CD4-positive, alpha-beta T cell (primary cell): ENCODE measurements around the gene RBM19. TPM values are rescaled to one million over a fixed set of nuclear protein-coding genes. Genes with fewer than 3 reads are reported as not detected.

Experiments used
- ATAC-seq: fragments of 200-7000 bp; cut with Tn5 transposase; one replicate; pipeline ENCODE4 v1.10.0; 2022; ENCODE audit warnings: mild to moderate bottlenecking; ENCODE audit not compliant: poor library complexity
- CTCF ChIA-PET: fragments of 350-600 bp; sonication (Branson Sonifier 250); formaldehyde crosslinking; loops from one replicate; lab custom pipeline; 2021; ENCODE audit warnings: antibody characterized with exemption, inconsistent platforms; lab: Charles Lee
- POLR2A ChIA-PET: fragments of 350-600 bp; sonication (Branson Sonifier 250); formaldehyde crosslinking; loops from one replicate; lab custom pipeline; 2021; ENCODE audit warnings: antibody characterized with exemption, inconsistent platforms; lab: Charles Lee
- DNase-seq, 14 experiments: peaks; one replicate each; pipeline ENCODE4 v3.0.0-alpha.2; 2013 to 2020; ENCODE audit warnings: mixed read lengths in 2 of 14
- H3K27ac ChIP-seq, 2 donors: one replicate each; pipeline versions ENCODE4 v1.5.1 to v1.7.0; 2013; ENCODE audit warnings: low read length in 2 of 2, low read depth in 1 of 2, mild to moderate bottlenecking in 1 of 2
- H3K27me3 ChIP-seq, 2 experiments: 1 replicate in 1 of 2; 2 replicates in 1 of 2; pipeline versions ENCODE4 v1.6.1 to v1.7.0; 2013; ENCODE audit warnings: low read length in 2 of 2, control low read depth in 1 of 2, mild to moderate bottlenecking in 1 of 2, moderate library complexity in 1 of 2; ENCODE audit not compliant: insufficient read depth in 2 of 2, control insufficient read depth in 1 of 2
- H3K36me3 ChIP-seq: one replicate; pipeline ENCODE4 v1.6.1; 2013; ENCODE audit warnings: low read length, control low read depth; ENCODE audit not compliant: insufficient read depth
- H3K4me1 ChIP-seq: one replicate; pipeline ENCODE4 v1.6.1; 2013; ENCODE audit warnings: low read length, control low read depth; ENCODE audit not compliant: insufficient read depth
- H3K4me3 ChIP-seq: one replicate; pipeline ENCODE4 v1.5.1; 2013; ENCODE audit warnings: mild to moderate bottlenecking, low read length, moderate library complexity
- H3K9me3 ChIP-seq, 2 experiments: 1 replicate in 1 of 2; 2 replicates in 1 of 2; pipeline versions ENCODE4 v1.6.1 to v1.7.0; 2013; ENCODE audit warnings: low read length in 2 of 2, mild to moderate bottlenecking in 2 of 2, control low read depth in 1 of 2, moderate library complexity in 1 of 2; ENCODE audit not compliant: control insufficient read depth in 1 of 2, insufficient read depth in 1 of 2
- H3K27ac Mint-ChIP-seq: one replicate; pipeline ENCODE4 v1.8.0; 2020; ENCODE audit warnings: mixed read lengths
- H3K27me3 Mint-ChIP-seq: one replicate; pipeline ENCODE4 v1.8.0; 2021; ENCODE audit warnings: mixed read lengths
- H3K36me3 Mint-ChIP-seq: one replicate; pipeline ENCODE4 v1.8.0; 2021; ENCODE audit warnings: low read depth, mixed read lengths
- H3K4me1 Mint-ChIP-seq: one replicate; pipeline ENCODE4 v1.8.0; 2021; ENCODE audit warnings: low read depth, mixed read lengths
- H3K4me3 Mint-ChIP-seq: one replicate; pipeline ENCODE4 v1.8.0; 2020; ENCODE audit warnings: mild to moderate bottlenecking, mixed read lengths
- H3K9me3 Mint-ChIP-seq: one replicate; pipeline ENCODE4 v1.8.0; 2020; ENCODE audit warnings: mixed read lengths
- intact Hi-C, 2 experiments: fragments of 100-400 bp; cut with DNase I in 1 of 2; cut with micrococcal nuclease in 1 of 2; formaldehyde crosslinking; loops; one replicate each; pipeline versions ENCODE4 v1.15.1 to v1.9.0; 2023 to 2025; cut with DNase I, micrococcal nuclease
- total RNA-seq, 174 experiments: library from RNA in 2 of 174; stranded (reverse) in 2 of 174; gene quantifications; one replicate each; pipeline ENCODE4 v1.2.3 and lab custom pipeline; 2021 to 2026
- TF ChIP-seq, protein P1 (sequence below): fragments of 200-600 bp; IDR thresholded peaks from one replicate; pipeline ENCODE4 v1.8.0; 2022; ENCODE audit warnings: antibody characterized with exemption, mild to moderate bottlenecking

Gene RBM19
- total RNA-seq, 2 experiments from 2014 or later, result 57.1 to 58.5 TPM

DNA sequence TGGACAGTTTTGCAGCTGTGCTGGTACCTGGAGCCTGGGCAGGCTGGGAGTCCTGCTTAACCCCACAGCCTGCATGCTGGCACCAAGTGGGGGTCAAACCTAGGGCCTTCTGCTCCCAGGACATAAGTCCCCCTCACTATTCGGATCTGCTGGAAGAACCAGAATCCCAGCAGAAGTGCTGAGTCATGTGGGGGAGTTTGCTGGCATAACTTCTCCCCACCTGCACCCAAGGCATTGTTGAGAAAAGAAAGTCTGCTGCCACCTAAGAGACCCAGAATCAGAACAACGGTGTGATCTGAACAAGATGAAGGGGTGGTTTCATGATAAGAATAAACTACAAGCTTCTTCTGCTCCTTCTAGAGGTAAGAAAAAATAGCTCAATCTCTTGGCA, 102.7 kb downstream of the RBM19 start:
- Histone ChIP-seq H3K4me1 (no peaks in the 10 kb centered on the region), H3K27me3 (no peaks in the 10 kb centered on the region), H3K4me3 (no peak overlapping the region), H3K27ac (no peak overlapping the region), H3K9me3 (no peaks in the 10 kb centered on the region), H3K36me3 (peaks cover 38% of the 10 kb centered on the region)
- ChIA-PET POLR2A (no interaction called here), CTCF (no interaction called here)
- Mint-ChIP-seq H3K27me3 (no peaks in the 10 kb centered on the region), H3K36me3 (peaks cover 39% of the 10 kb centered on the region), H3K4me3 (no peak overlapping the region), H3K4me1 (peaks cover 3% of the 10 kb centered on the region), H3K9me3 (no peaks in the 10 kb centered on the region), H3K27ac (no peak overlapping the region)
- intact Hi-C loops, result no loop called here
- no peak for DNase-seq
- TF ChIP-seq, protein P1, sequence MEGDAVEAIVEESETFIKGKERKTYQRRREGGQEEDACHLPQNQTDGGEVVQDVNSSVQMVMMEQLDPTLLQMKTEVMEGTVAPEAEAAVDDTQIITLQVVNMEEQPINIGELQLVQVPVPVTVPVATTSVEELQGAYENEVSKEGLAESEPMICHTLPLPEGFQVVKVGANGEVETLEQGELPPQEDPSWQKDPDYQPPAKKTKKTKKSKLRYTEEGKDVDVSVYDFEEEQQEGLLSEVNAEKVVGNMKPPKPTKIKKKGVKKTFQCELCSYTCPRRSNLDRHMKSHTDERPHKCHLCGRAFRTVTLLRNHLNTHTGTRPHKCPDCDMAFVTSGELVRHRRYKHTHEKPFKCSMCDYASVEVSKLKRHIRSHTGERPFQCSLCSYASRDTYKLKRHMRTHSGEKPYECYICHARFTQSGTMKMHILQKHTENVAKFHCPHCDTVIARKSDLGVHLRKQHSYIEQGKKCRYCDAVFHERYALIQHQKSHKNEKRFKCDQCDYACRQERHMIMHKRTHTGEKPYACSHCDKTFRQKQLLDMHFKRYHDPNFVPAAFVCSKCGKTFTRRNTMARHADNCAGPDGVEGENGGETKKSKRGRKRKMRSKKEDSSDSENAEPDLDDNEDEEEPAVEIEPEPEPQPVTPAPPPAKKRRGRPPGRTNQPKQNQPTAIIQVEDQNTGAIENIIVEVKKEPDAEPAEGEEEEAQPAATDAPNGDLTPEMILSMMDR, result no peak
- ATAC-seq, result no peak

GRCh38 chr12:113862590-113863454, 103.3 kb downstream of the RBM19 start:
- Mint-ChIP-seq H3K4me3 (no peak overlapping the region), H3K9me3 (no peaks in the 10 kb centered on the region), H3K4me1 (peaks cover 3% of the 10 kb centered on the region), H3K36me3 (peaks cover 43% of the 10 kb centered on the region), H3K27ac (no peak overlapping the region), H3K27me3 (no peaks in the 10 kb centered on the region)
- CTCF ChIA-PET, result no interaction called here
- Histone ChIP-seq H3K27ac (no peak overlapping the region), H3K27me3 (no peaks in the 10 kb centered on the region), H3K9me3 (no peaks in the 10 kb centered on the region), H3K36me3 (peaks cover 44% of the 10 kb centered on the region), H3K4me1 (no peaks in the 10 kb centered on the region), H3K4me3 (no peak overlapping the region)
- POLR2A ChIA-PET, result no interaction called here
- ATAC-seq (no peak), DNase-seq (peak in 1 of 14 experiments; percentile 21)
- TF ChIP-seq, protein P1, result no peak
- intact Hi-C loops, result no loop called here

DNA sequence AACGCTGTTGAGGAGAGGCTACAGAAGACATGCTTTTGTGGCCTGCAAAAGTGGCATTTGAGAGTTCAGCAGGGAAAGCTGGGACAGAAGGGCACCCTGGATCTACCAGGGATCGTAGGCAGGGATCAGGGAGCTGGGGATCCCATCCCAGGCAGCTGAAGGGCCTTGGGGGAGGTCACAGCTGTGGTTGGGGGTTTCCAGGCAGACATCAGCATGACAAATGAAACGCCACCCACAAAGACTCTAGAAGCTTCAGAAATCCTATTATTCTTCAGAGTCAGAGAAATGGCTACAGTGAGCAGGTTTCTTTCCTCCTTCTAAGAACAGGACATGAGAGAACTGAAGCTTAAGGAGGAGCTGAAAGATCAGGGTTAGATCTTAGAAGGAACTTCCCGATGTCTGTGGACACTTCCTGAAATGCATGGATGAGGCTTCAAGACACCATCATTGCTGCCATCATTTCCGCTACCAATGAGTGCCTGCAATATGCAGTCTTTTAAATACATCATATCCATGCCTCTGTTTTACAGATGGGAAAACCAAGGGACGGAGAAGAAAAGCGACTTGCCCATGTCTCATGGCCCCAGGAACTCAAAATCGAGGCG, 104.3 kb downstream of the RBM19 start:
- CTCF ChIA-PET, result no interaction called here
- Histone ChIP-seq H3K4me3 (no peak overlapping the region), H3K27me3 (no peaks in the 10 kb centered on the region), H3K4me1 (no peaks in the 10 kb centered on the region), H3K36me3 (peaks cover 52% of the 10 kb centered on the region), H3K9me3 (no peaks in the 10 kb centered on the region), H3K27ac (no peak overlapping the region)
- H3K4me3 Mint-ChIP-seq, result no peak overlapping the region
- intact Hi-C loops, result no loop called here
- DNase-seq (no peak), ATAC-seq (no peak)
- no peaks in the 10 kb centered on the region for H3K27me3 Mint-ChIP-seq
- no peaks in the 10 kb centered on the region for H3K9me3 Mint-ChIP-seq
- H3K27ac Mint-ChIP-seq, result no peak overlapping the region
- peaks cover 50% of the 10 kb centered on the region for H3K36me3 Mint-ChIP-seq
- peaks cover 3% of the 10 kb centered on the region for H3K4me1 Mint-ChIP-seq
- POLR2A ChIA-PET, result no interaction called here
- TF ChIP-seq, protein P1, result no peak
